Daoy (cell line): Measurements from ENCODE around the gene RNF187. TPM values are rescaled to one million over a fixed set of nuclear protein-coding genes. Genes with fewer than 3 reads are reported as not detected.

Experiments
- DNase-seq: peaks from one replicate; pipeline ENCODE4 v3.0.0-alpha.2; 2015; ENCODE audit warnings: low read depth
- total RNA-seq: library from RNA; depleted of rRNA; stranded (reverse); fragments of >200 nt; shearing (Covaris generic); gene quantifications from 2 replicates; pipeline ENCODE4 v1.2.3, GENCODE V29; 2014; rRNA removed

RNF187 gene
- 40.5 and 43.1 TPM in 2 replicates for total RNA-seq

DNA sequence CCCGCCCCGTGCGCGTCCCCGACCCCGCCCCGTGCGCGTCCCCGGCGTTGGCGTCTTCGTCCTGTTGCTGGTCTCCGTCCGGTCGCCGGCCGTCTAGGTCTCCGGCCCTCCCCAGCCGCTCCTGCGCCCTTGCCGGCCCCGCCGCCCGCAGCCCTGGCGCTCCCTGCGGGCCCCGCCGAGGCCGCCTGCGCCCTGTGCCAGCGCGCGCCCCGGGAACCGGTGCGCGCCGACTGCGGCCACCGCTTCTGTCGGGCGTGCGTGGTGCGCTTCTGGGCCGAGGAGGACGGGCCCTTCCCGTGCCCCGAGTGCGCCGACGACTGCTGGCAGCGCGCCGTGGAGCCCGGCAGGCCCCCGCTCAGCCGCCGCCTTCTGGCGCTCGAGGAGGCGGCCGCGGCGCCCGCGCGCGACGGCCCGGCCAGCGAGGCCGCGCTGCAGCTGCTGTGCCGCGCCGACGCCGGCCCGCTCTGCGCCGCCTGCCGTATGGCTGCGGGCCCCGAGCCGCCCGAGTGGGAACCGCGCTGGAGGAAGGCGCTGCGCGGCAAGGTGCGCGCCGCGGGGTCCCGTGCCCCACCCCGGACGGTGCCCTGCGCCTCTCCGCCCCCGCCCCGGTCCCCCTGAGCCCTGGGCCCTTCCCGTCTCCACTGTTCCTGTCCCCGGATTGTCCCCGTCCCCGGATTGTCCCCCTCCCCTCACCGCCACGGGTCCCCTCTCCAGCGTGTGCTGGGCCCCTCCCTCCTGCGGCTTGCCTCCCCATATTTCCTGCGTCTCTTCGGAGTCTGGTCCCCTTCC, at the start of gene RNF187:
Gene RNF187 (plus strand): TSS at position 47 of the 789 bp plus-strand sequence.
- no peak for DNase-seq

DNA sequence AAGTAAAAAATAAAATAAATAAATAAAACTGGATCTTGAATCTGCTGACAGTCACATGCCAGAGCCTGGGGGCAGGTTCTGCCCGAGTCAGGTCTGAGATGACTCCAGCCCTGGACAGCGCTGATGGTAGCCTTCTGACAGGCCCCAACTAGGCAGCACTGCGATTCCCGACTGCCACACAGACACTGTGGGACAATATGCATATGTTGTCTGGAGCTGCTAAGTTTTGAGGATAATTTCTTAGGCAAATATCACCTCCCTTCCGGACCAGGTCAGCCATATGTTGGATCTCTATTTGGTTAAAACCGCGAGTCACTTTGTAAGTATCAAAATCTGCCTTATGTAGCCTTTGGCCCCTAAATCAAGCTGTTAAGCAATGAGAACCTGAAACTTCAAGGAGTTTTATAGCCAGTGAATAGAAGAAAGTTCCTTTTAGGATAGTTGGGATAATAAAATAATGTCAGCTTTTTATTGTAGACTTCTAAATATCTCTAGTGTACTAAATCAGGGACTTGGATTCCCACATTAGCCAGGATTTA, 49.7 kb upstream of the RNF187 start:
- DNase-seq: no peak

DNA sequence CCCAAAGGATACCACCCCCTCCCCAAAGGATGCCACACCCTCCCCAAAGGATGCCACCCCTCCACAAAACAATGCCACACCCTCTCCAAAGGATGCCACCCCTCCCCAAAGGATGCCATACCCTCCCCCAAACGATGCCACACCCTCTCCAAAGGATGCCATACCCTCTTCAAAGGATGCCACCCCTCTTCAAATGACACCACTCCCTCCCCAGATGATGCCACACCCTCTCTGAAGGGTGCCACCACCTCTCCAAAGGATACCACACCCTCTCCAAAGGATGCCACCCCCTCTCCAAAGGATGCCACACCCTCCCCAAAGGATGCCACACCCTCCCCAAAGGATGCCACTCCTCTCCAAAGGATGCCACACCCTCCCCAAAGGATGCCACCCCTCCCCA, 48.9 kb upstream of the RNF187 start:
- DNase-seq: no peak

DNA sequence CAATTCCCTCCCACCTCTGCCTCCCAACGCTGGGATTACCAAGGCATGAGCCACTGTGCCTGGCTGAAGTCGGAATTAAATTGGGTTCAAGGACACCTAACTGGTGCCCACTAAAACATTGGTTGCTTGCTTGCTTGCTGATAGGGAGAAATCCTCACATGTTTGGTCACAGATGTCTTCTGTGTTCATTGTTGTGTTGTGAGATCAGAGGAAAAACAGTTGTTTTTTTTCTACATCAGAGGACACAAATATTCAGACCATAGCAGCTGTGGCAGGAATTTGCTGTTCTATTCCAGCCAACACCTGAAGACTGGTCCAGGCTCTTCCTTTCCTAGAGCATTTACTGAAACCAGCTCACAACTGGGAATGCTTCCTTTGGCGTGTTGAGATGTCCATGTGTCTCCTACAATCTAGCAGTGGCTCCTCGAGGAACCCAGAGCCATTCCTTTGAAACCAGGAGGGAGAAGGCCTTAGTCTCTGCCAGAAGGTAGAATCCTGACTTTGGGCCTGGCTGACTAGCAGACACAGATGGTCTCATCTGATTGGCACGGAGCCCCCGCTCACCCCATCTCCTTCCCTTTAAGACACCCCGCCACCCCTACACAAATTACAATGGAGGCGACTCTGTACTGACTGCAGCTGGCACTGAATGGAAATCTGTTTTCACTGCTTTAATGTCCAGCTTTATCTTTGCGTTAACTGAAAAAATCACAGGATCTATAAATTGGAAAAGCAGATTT, 46.3 kb upstream of the RNF187 start:
- DNase-seq: no peak

GRCh38 chr1:228443395-228443794, 43.8 kb upstream of the RNF187 start:
- DNase-seq: no peak

GRCh38 chr1:228445490-228445842, 41.7 kb upstream of the RNF187 start:
- no peak for DNase-seq

- peak; percentile 43 for DNase-seq
These were observed 41.1 kb upstream of the RNF187 start for GRCh38 chr1:228445843-228446650.

DNA sequence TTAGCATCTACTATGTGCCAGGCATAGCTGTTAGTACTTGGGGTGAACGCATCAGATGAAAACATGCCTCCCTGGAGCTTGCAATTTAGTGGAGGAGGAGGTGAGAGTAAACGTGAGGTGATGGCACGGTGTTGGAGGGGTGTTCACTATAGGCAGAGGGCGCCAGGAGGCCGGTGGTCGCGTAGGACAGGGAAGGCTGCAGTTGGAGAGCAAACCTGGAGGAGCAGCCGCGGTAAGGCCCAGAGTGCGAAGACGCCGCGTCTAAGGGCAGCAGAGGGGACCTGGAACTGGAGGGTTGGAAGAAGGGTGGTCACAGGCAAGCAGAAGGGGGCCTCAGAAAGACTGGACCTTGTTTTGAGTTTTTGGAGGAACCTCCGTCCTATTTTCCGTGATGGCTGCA, 40.3 kb upstream of the RNF187 start:
- no peak for DNase-seq

GRCh38 chr1:228448372-228448771, 38.8 kb upstream of the RNF187 start:
- no peak for DNase-seq

DNA sequence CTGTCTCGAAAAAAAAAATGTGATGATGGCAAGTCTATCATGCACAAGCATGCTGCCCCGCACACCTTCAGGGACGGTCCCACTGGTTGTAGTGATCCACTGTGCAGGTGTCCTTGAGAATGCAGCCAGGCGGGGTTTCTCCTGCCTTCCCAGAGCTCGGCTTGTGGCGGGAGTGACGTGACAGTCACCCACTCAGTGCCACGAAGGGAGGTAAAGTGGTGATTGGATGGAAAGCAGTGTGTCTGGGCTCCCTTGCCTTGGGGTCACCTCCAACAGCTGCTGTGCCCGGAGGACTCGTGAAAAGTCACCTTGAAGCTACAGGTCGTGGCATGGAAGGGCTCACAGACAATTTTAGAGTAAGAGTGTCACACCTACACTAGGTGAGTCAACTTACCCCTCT, 37.0 kb upstream of the RNF187 start:
- DNase-seq: no peak

DNA sequence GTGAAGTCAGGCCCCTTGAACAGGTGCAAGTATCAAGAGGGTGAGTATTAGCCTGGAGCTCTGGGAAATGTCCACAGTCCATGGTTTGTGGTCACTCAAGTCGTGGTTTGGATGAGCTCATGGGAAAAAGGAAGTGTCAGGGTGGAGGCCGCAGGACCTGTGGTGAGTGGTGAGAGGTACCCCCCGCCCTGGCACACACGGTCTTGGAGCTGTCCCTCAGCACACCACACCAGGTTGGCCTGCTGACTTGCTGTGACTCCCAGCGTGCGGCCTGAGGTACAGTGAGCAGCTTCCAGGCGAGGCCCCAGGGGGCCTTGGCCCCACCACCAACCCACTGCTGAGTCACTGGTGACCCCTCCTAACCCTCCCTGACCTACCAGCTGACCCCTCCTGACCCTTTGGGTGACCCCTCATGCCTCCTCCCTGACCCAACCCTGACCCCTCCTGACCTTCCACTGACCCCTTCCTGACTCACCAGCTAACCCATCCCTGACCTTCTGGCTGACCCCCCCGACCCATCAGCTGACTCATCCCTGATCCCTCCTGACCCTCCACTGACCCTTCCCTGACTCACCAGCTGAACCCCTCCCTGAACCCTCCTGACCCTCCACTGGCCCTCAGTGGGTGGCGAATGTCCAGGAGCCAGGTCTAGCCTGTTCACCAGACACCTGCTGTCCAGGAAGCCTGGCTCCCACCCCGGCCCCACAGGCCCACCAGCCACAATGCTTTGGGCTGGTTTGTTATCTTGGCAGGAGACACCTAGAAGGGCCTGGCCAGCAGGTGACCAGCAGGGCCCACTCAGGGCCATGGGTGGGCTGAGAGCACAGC, 34.8 kb upstream of the RNF187 start:
- DNase-seq: peak; percentile 41

DNA sequence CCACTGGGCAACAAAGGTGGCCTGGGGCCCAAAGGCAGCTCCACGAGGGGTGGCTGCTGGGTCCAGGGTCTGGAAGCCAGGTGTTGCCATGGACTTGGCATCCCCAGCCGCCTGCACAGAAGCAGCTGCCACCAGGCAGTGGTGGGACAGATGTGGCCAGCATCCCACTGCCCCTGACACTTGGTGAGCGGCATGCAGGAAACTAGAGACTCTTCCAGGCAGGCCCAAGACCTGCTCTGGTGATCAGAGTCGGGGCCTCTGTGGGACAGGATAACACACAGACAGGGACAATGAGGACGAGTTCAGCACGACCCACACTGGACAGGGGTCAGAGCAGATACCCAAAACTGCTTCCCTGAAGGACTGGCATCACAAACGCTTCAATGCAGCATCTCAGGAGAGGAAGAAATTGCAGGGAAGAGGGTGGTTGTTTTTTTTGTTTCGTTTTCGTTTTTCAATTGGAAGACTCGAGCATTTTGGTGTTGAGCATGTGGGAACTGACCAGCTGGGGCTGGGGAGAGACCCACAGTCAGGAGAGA, 34.1 kb upstream of the RNF187 start:
- no peak for DNase-seq

DNA sequence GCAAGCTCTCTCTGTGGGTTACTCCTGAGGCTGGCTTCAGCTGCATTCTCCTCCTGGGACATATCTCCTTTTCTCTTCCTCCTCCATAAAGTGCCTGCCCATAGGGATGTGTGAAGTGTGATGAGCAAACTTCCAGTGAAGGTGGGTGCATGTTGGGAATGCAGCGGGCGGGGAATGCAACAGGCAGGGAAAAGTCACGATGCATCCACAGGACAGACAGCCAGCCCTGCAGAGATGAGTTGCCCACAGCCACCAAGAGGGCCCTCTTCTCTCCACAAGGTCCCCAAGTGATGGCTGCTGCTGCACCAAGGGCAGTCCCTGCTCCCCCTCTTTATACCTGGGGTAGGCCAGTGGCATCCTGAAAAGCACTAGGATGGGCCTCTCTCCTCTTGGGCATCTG, 33.6 kb upstream of the RNF187 start:
- DNase-seq: no peak

GRCh38 chr1:228454238-228454637, 32.9 kb upstream of the RNF187 start:
- DNase-seq: no peak

GRCh38 chr1:228455715-228456114, 31.5 kb upstream of the RNF187 start:
- no peak for DNase-seq

GRCh38 chr1:228456252-228457016, 30.7 kb upstream of the RNF187 start:
- DNase-seq: no peak

GRCh38 chr1:228457017-228457395, 30.2 kb upstream of the RNF187 start:
- no peak for DNase-seq

DNA sequence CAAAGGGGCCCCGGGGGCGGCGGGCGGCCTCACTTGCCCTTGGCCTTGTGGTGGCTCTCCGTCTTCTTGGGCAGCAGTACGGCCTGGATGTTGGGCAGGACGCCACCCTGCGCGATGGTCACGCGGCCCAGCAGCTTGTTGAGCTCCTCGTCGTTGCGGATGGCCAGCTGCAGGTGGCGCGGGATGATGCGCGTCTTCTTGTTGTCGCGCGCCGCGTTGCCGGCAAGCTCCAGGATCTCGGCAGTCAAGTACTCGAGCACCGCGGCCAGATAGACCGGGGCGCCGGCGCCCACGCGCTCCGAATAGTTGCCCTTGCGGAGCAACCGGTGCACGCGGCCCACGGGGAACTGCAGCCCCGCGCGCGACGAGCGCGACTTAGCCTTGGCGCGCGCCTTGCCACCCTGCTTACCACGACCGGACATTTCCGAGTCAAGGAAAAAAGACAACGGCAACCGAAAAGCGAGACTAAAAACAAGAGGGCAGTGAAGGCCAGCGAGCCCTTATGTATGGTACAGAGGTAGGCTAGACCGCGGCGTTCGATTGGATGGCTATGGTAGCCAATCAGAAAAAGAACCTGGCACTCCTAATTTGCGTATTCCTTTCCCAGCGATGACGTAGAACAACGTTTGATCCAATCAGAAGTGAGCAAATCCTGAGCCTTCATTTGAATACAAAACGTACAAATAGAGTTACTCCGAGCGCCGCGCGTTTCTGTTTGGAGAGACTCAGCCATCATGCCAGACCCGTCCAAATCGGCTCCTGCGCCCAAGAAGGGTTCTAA, 29.6 kb upstream of the RNF187 start:
- peak; percentile 97 for DNase-seq
